PC-3 (cell line): ENCODE results near the gene MRPL32.

Experiments used
- EZH2 ChIP-seq: fragments of 300-600 bp; sonication (generic); IDR thresholded peaks from one replicate; pipeline ENCODE4 v1.6.1; 2017; ENCODE audit warnings: antibody characterized with exemption, mild to moderate bottlenecking, low read length; ENCODE audit not compliant: unreplicated experiment
- TF ChIP-seq, protein P1 (sequence below): fragments of 300-600 bp; sonication (generic); conservative IDR thresholded peaks from 2 replicates; pipeline ENCODE4 v1.5.1; 2017; ENCODE audit warnings: antibody characterized with exemption, low read depth, mild to moderate bottlenecking, low read length

DNA sequence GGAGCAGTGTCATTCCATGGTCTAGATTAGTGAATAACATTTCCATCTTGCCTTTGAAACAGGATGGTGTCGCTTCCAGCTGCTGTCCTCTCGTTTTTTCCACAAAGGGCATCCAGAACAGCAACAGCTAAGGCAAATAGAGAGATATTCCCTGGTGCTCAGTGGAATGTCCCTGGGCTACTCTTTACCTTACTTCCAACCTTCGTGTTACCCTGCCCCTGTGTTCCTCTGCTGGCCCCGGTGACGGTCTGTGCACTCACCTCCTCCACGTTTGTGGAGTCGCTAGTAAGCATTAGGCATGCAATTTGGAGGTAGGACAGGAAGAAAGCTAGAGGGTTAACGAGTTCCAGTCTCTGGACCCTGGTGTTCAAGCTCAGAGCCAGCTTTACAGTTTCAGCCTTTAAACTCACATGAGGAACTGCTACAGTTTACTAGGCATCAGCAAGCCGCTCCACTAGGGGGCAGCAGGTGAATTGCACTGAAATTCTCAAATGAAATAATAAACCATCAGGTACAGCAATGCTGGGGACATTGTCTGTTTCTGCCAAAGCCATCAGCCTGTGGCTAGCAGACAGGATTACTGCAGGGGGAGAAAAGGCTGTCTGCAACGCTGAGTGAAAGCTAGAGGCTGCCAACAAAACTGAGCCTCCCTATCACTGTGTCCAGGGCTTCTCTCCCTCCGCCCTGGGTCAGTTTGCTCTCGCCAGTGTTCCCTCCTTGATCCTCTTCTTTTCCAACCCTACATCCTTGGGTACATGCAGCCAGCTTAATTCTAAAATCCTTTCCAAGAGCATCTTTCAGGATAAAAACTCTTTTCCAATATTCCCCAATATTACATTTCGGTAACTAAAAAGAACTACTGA, 9.0 kb downstream of the MRPL32 start:
- TF ChIP-seq, protein P1, sequence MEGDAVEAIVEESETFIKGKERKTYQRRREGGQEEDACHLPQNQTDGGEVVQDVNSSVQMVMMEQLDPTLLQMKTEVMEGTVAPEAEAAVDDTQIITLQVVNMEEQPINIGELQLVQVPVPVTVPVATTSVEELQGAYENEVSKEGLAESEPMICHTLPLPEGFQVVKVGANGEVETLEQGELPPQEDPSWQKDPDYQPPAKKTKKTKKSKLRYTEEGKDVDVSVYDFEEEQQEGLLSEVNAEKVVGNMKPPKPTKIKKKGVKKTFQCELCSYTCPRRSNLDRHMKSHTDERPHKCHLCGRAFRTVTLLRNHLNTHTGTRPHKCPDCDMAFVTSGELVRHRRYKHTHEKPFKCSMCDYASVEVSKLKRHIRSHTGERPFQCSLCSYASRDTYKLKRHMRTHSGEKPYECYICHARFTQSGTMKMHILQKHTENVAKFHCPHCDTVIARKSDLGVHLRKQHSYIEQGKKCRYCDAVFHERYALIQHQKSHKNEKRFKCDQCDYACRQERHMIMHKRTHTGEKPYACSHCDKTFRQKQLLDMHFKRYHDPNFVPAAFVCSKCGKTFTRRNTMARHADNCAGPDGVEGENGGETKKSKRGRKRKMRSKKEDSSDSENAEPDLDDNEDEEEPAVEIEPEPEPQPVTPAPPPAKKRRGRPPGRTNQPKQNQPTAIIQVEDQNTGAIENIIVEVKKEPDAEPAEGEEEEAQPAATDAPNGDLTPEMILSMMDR = peak; percentile 93
- no peak for TF ChIP-seq EZH2
